Ovary (tissue), 9 donors: ENCODE measurements around the gene HDAC5. TPM values are rescaled to one million over a fixed set of nuclear protein-coding genes. Genes with fewer than 3 reads are reported as not detected.
"Not testable (repeated sequence)": the region's sequence is repeated elsewhere in the genome, so short reads cannot be mapped to it uniquely, and the experiment has no call there.

Source experiments
- DNase-seq, 5 donors: peaks; one replicate each; pipeline ENCODE4 v3.0.0-alpha.2; 2019 to 2020
- H3K27ac ChIP-seq, 2 donors: fragments of 200-600 bp; one replicate each; pipeline versions ENCODE4 v1.5.1 to v1.8.0; 2019 to 2022
- H3K27me3 ChIP-seq: fragments of 200-600 bp; one replicate; pipeline ENCODE4 v1.8.0; 2022
- H3K36me3 ChIP-seq: fragments of 200-600 bp; sonication (generic); one replicate; pipeline ENCODE4 v1.5.1; 2019
- H3K4me1 ChIP-seq: one replicate; pipeline ENCODE4 v1.8.1; 2013; ENCODE audit warnings: mild to moderate bottlenecking, moderate library complexity; ENCODE audit not compliant: insufficient read depth
- H3K4me3 ChIP-seq: fragments of 200-600 bp; sonication (generic); one replicate; pipeline ENCODE4 v1.5.1; 2017
- H3K9me3 ChIP-seq, 2 donors: fragments of 200-600 bp in 1 of 2; sonication (generic) in 1 of 2; one replicate each; pipeline versions ENCODE4 v1.5.1 to v1.8.1; 2013 to 2019; ENCODE audit warnings: mild to moderate bottlenecking in 1 of 2, moderate library complexity in 1 of 2
- CTCF ChIP-seq, 3 donors: fragments of 450-650 bp in 2 of 3; fragments of 200-600 bp in 1 of 3; IDR thresholded peaks; one replicate each; pipeline versions ENCODE4 v1.5.1 to v1.8.0; 2016 to 2022; ENCODE audit warnings: antibody characterized with exemption in 3 of 3, mild to moderate bottlenecking in 1 of 3
- EP300 ChIP-seq: sonication (generic); formaldehyde crosslinking; IDR thresholded peaks from one replicate; pipeline ENCODE4 v1.6.1; 2017; ENCODE audit warnings: antibody characterized with exemption
- POLR2A ChIP-seq: fragments of 450-650 bp; IDR thresholded peaks from one replicate; pipeline ENCODE4 v1.6.1; 2017; ENCODE audit warnings: antibody characterized with exemption, mild to moderate bottlenecking, moderate library complexity
- WGBS, 3 donors: extraction: QIAGEN DNeasy Blood & Tissue Kit in 1 of 3; methylation state at CpG; one replicate each; pipeline versions ENCODE4 v1.1.5 to v1.1.7; 2013 to 2017; 5-methylcytosine and 5-hydroxymethylcytosine counted together
- intact Hi-C, 4 donors: fragments of 100-400 bp; cut with DNase I; formaldehyde crosslinking; loops; one replicate each; pipeline versions ENCODE4 v1.11.0 to v1.15.1; 2022 to 2023
- polyA plus RNA-seq, 2 donors: library from polyadenylated mRNA; stranded (reverse); fragments of 200-250 nt in 1 of 2; fragments of 350-450 nt in 1 of 2; fragmentation: Illumina TruSeq in 1 of 2; extraction: RNeasy Lipid Tissue Mini Kit (QIAGEN cat#74804) in 1 of 2; gene quantifications; one replicate each; pipeline ENCODE4 v1.2.3, GENCODE V29; 2013 to 2014
- total RNA-seq, 7 donors: library from RNA; depleted of rRNA in 2 of 7; stranded (reverse); fragments of >200 nt in 2 of 7; fragmentation: NEBNext Ultra II Directional in 3 of 7; extraction: Animal tissue kit (Norgen Biotek cat#: 25700) in 3 of 7; gene quantifications; one replicate each; pipeline versions ENCODE4 v1.1.0 to v1.2.4, GENCODE V29; 2016 to 2023
- donor health status: DM: no; HTN: no; CAD: no; lungs with moderate emphysema.
- donor health status: DM: no; HTN: no; CAD: no.
- donor health status: Bipolar disorder and iron deficiency.
- donor health status: DM: yes; HTN: yes; CAD: no.
- donor health status: DM: no; HTN: no; CAD: no.
- donor health status: DM: yes; HTN: yes; CAD: no.

The HDAC5 gene
- total and polyA plus RNA-seq, 9 donors, result 11.4 to 97.6 (median 67.2) TPM

GRCh38 chr17:44124118-44124438, 637 bp upstream of the HDAC5 start:
- 2 to 4% (median 3%) methylated on average over 8 of the region's 8 CpGs for WGBS, 3 donors
- Histone ChIP-seq H3K4me1 (peaks cover 15% of the 10 kb centered on the region), H3K9me3 (no peaks in the 10 kb centered on the region), H3K36me3 (no peaks in the 10 kb centered on the region), H3K27ac (peak overlapping the region; percentile 93 to 100), H3K4me3 (peak overlapping the region; percentile 82), H3K27me3 (no peaks in the 10 kb centered on the region)
- intact Hi-C loops, result loop anchor here in 1 of 4 donors (5.0 kb wide), 1 partner anchor 57 kb away; the partner anchor contains the start of gene LSM12
- TF ChIP-seq POLR2A (no peak), CTCF (IDR thresholded peaks at IDR 0.05) (no peak), EP300 (no peak)
- no peak for DNase-seq

GRCh38 chr17:44122816-44123355, 555 bp downstream of the HDAC5 start:
- Histone ChIP-seq H3K36me3 (no peaks in the 10 kb centered on the region), H3K27me3 (no peaks in the 10 kb centered on the region), H3K9me3 (no peaks in the 10 kb centered on the region), H3K4me1 (peaks cover 16% of the 10 kb centered on the region), H3K4me3 (peak overlapping the region; percentile 82), H3K27ac (peak overlapping the region; percentile 93 to 100)
- intact Hi-C loops, result loop anchor here in 1 of 4 donors (5.0 kb wide), 1 partner anchor 56 kb away; the partner anchor contains the start of gene LSM12
- TF ChIP-seq EP300, result no peak
- peak in 1 of 3 donors; percentile 11 for TF ChIP-seq CTCF (IDR thresholded peaks at IDR 0.05)
- no peak for TF ChIP-seq POLR2A
- 0 to 1% (median 1%) methylated on average over 22 to 32 of the region's 32 CpGs for WGBS, 3 donors
- DNase-seq, result no peak

- H3K36me3 ChIP-seq, result no peaks in the 10 kb centered on the region
- H3K9me3 ChIP-seq, result no peaks in the 10 kb centered on the region
- H3K4me1 ChIP-seq, result peaks cover 16% of the 10 kb centered on the region
- intact Hi-C loops, result loop anchor here in 1 of 4 donors (5.0 kb wide), 1 partner anchor 55 kb away; the partner anchor contains the start of gene LSM12
- TF ChIP-seq CTCF (IDR thresholded peaks at IDR 0.05), result no peak
- TF ChIP-seq POLR2A, result no peak
- no peak for TF ChIP-seq EP300
- WGBS, 3 donors, result 18 to 30% (median 26%) methylated on average over 1 of the region's 1 CpG
- peak overlapping the region; percentile 93 to 100 for H3K27ac ChIP-seq
- DNase-seq, result no peak
- H3K27me3 ChIP-seq, result no peaks in the 10 kb centered on the region
- H3K4me3 ChIP-seq, result peak overlapping the region; percentile 82
Observed at GRCh38 chr17:44121997-44122815, 1.2 kb downstream of the HDAC5 start.

- Histone ChIP-seq H3K9me3 (no peaks in the 10 kb centered on the region), H3K4me1 (peaks cover 16% of the 10 kb centered on the region), H3K27ac (no peak overlapping the region), H3K36me3 (no peaks in the 10 kb centered on the region), H3K4me3 (no peak overlapping the region), H3K27me3 (no peaks in the 10 kb centered on the region)
- WGBS, 3 donors, result 49 to 55% (median 55%) methylated on average over 9 of the region's 9 CpGs
- intact Hi-C loops, result loop anchor here in 1 of 4 donors (5.0 kb wide), 1 partner anchor 54 kb away; the partner anchor contains the start of gene LSM12
- DNase-seq, result no peak
- no peak for TF ChIP-seq CTCF (IDR thresholded peaks at IDR 0.05)
- no peak for TF ChIP-seq EP300
- no peak for TF ChIP-seq POLR2A
Observed at GRCh38 chr17:44120851-44121605, 2.4 kb downstream of the HDAC5 start.

GRCh38 chr17:44120281-44120680, 3.2 kb downstream of the HDAC5 start:
- peaks cover 16% of the 10 kb centered on the region for H3K4me1 ChIP-seq
- not testable (repeated sequence) for H3K27me3 ChIP-seq, H3K27ac ChIP-seq, H3K4me3 ChIP-seq, H3K36me3 ChIP-seq, DNase-seq, H3K9me3 ChIP-seq
- intact Hi-C loops, result loop anchor here in 1 of 4 donors (5.0 kb wide), 1 partner anchor 53 kb away; the partner anchor contains the start of gene LSM12
- 89 to 96% (median 91%) methylated on average over 11 of the region's 11 CpGs for WGBS, 3 donors
